ENCODE results near the gene MAP2K2.

GRCh38 chr19:4154571-4155312 lies 30.8 kb upstream of the MAP2K2 start:
- no peak for TF ChIP-seq CTCF (IDR thresholded peaks at IDR 0.05 in 4 of 5, conservative IDR thresholded peaks at IDR 0.05 in 1 of 5)
- no peak for TF ChIP-seq POLR2A (IDR thresholded peaks at IDR 0.05)
